A204.1 (cell line): ENCODE measurements around the gene SNRPB2.

Experiments
- FAIRE-seq: peaks from 2 replicates; lab custom pipeline; 2012; peaks lifted over from hg19 to GRCh38; lab: Jason Lieb, UNC

SNRPB2 gene

DNA sequence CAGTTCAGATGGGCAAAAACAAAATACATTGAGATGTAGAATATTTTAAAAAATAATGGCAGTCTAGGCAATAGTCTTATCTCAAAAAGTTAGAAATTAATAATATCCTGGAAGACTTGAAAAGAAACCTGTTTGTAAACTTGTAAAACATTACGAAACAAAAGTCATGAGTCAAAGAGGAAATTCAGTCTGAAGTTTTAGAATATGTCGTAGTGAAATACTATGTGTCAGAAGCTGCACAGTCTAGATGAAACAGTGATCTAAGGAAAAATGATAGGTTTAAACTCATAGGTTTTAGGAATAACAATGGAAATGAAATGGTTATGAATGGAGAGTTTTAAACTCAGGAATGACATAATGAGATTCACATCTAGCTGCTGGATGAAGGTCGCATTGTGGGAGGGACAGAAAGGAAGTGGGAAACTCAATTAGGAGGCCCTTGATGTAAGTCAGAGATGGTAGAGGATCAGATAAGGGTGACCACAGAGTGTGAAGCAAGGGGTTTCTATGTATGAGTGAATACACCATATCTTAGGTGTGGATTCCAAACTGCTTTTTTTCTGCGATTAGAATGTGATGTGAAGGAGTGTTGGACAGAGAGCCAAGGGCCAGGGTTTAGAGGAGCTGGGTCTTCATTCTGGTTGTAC lies 2.8 kb downstream of the SNRPB2 start:
- no peak for FAIRE-seq

DNA sequence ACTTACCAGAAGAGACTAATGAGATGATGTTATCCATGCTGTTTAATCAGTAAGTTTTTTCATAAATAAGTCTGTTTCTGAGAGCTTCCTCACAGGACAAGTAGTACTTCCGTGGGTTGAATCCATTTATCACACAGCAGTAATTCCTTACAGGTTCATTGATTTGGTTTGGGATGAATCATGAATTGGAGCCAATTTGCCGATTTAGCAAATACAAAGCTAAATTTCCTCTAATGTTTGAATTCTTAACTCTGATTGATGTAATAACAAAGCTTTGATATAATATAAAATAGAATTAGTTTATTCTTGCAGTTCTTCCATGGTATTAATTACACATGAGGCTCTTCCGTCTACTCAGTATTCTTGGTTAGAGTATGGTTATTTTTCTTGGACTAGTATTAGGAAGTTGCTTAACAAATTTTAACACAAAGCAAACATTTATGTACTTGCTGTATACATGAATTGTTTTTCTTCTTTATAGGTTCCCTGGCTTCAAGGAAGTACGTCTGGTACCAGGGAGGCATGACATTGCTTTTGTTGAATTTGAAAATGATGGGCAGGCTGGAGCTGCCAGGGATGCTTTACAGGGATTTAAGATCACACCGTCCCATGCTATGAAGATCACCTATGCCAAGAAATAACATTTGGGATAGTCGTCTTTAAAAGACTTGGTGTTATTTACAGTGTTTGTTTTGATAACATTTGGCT lies 10.7 kb downstream of the SNRPB2 start:
- no peak for FAIRE-seq

DNA sequence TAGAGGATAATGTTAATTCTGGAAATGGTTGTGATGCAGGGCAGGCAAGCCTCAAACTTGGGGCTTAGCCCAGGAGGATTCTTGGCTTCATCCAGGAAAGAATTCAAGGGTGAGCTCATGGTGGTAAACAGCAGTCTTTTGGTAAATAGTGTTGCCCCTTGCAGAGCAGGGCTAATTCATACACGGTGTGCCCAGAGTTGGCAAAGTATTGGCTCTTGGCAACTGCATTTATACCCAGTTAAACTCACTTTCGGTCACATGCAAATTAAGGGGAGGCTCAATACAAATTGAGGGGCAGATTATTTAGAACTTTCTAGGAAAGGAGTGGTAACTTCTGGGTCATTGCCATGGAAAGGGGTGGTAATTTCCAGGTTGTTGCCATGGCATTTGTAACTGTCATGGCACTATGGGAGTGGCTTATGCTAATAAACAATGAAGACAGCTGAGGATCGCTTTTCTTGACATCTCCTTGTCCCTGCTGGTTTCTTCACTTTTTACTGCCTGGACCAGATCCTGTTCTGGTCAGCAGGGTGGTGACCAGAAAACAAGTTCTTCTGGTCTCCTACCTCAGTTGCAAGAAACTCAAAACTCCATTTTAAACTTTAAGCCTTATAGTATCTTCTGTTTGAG lies 14.5 kb downstream of the SNRPB2 start:
- FAIRE-seq, result no peak

- no peak for FAIRE-seq
Observed at GRCh38 chr20:16745204-16745603, 15.4 kb downstream of the SNRPB2 start.

DNA sequence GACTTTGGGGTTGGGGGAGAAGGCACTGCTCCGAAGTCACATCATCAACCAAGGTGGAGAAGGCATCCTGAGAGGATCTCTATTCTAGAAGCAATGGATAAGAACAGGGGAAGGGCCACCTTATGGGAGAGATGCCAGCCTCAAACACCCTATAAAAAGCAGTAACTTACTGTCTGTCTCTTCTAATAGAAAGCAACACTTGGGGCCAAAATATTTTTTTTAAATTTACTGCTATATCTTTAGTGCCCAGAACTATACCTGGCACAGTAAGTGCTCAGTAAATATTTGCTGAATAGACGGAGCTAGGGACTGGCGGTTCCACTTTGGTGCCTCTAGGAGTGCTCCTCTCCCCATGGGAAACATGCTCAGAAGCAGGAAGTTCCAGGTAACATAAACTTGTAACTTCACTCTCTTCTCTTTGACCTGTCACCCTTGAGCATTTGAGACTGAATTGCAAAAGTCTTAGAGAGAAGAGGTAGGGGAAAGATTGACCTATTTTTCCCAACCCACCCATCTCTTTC lies 17.5 kb downstream of the SNRPB2 start:
- no peak for FAIRE-seq

- no peak for FAIRE-seq
Observed at GRCh38 chr20:16748308-16748900, 18.6 kb downstream of the SNRPB2 start, which contains the start of gene OTOR. Gene OTOR (plus strand): TSS chr20:16748358. CDS start chr20:16748402, 44 bp downstream.

GRCh38 chr20:16749573-16749972 lies 19.7 kb downstream of the SNRPB2 start:
- FAIRE-seq, result no peak

- no peak for FAIRE-seq
Observed at GRCh38 chr20:16752082-16752481, 22.3 kb downstream of the SNRPB2 start.

DNA sequence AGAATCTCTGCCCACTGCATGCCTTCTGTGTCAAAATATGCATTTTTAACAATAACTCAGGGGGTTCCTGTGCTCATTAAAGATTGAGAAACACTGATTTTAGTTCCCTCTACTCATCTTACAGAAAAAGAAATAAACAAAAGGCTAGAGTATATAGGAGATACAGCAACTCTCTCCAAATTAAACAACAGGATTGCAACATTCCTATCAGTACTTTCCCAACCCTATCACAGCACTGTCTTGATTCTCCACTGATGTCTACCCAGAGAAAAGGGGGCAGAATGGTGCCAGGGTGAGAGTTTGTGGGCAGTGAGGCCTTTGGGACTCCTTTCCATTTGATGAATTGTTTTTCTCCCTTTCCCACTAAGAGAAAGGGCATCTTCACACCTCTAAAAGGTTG lies 23.1 kb downstream of the SNRPB2 start:
- no peak for FAIRE-seq

- FAIRE-seq, result no peak
Observed at GRCh38 chr20:16758454-16759180, 28.8 kb downstream of the SNRPB2 start.

- FAIRE-seq, result no peak
Observed at GRCh38 chr20:16759181-16759563, 29.3 kb downstream of the SNRPB2 start.

DNA sequence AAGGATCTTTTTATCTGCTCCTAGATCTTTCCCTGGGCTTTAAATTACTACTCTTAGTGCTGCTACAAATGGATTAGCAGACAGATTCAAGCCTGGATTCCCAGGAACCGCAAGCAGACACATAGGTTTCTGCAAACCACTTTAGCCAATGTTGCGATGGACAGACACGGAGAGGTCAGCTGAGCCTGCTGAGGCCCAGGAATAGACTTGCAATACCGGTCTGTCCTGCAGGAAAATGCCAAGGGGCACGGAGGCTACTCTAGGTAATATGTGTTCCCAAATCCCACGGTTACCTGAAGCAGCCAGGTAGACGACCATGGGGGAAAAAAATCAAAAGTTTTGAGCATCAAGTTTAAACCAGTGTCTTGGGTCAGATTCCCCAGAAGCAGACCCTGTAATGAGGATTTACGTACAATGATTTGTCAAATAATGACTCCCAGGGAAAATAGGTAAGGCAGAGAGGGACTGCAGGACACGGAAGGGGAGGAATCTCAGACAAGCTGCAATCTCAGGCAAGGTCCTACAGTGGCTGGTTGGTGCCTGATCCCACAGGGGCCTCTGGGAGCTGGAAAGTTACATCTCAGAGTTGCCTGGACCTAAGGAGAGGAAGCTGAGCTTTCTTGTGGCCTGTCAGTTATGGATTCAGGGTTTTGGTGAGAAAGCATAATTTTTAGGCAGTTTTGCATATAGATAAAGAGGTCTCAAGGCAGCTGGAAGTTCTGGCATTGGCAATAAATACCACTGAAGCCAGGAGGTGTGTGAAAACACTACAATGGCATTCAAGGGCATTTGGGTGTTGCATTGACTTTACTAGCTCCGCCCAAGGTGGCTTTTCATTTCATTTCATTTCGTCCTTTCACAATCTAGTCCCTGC lies 30.8 kb downstream of the SNRPB2 start:
- no peak for FAIRE-seq

GRCh38 chr20:16761305-16761829 lies 31.5 kb downstream of the SNRPB2 start:
- FAIRE-seq, result peak; percentile 90

GRCh38 chr20:16764560-16764959 lies 34.7 kb downstream of the SNRPB2 start:
- no peak for FAIRE-seq

DNA sequence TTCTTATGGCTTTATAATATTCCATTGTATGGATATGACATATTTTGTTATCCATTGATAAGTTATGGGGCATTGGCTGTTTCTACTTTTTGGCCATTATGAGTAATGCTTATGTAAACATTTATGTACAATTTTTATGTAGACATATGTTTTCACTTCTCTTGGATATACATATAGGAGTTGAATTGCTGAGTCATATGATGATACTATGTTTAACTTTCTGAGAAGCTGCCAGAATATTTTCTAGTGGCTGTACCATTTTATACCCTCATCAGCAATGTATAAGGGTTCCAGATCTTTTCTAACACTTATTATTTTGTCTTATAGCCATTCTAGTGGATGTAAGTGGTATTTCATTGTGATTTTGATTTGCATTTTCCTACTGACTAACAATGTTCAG lies 41.4 kb downstream of the SNRPB2 start:
- FAIRE-seq, result no peak

GRCh38 chr20:16775961-16776360 lies 46.1 kb downstream of the SNRPB2 start:
- no peak for FAIRE-seq

- FAIRE-seq, result no peak
Observed at GRCh38 chr20:16777126-16777525, 47.3 kb downstream of the SNRPB2 start.

DNA sequence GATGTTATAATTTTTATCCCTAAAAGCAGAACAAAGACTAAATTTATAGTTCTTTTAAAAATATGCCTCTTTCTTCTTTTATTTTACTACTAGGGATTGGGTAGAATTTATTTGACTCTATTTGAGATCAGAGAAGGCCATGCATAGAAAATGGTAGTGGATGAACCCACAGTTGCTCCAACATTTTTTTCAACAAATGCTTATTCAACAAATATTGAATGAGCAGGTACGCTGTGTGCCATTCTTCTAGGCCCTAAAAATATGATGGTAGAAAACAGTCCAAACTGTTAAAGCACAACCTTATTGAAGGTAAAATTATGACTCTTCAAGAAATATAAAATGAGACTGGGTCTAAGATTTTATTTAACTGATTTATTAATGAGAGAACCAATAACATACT lies 48.3 kb downstream of the SNRPB2 start:
- no peak for FAIRE-seq

GRCh38 chr20:16781496-16781895 lies 51.7 kb downstream of the SNRPB2 start:
- FAIRE-seq, result no peak

DNA sequence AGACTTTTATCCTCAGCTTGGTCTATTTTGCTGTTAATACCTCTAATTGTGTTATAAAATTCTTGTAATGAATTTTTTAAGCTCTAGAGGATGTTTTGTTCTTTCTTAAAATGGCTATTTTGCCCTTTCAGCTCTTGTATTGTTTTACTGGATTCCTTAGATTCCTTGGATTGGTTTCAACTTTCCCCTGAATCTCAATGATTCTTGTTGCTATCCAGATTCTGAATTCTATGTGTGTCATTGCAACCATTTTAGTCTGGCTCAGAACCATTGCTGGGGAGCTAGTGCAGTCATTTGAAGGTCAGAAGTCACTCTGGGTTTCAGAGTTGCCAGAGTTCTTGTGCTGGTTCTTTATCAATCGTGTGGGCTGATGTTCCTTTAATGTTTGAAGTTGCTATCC lies 55.4 kb downstream of the SNRPB2 start:
- no peak for FAIRE-seq
